ENCODE data around the gene KCNIP1.

DNA sequence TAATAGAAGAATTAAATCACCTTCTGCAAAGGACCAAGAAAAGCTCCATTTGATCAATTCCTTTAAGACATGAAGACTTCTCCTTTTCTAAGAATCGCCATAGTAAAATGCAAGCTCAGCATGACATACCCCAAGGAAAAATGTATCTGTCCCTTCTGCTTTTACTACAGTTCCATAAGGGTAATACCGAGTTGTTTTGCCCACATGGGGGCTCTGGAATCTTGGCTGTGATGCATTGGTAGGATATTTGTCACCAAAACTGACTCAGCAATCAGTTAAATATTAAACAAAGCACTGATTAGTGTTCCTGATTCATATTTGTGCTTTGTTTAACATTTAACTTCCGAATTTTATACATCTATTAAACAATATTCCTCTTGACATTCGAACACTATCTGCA is 24.3 kb upstream of the KCNIP1 start:
- TF ChIP-seq EZH2 (IDR thresholded peaks at IDR 0.05; ENCODE audit: low read length, unreplicated experiment) (no peak), EZH2phosphoT487 (IDR thresholded peaks at IDR 0.05; ENCODE audit: borderline replicate concordance, low read length) (no peak)
- TF ChIP-seq, protein P1, sequence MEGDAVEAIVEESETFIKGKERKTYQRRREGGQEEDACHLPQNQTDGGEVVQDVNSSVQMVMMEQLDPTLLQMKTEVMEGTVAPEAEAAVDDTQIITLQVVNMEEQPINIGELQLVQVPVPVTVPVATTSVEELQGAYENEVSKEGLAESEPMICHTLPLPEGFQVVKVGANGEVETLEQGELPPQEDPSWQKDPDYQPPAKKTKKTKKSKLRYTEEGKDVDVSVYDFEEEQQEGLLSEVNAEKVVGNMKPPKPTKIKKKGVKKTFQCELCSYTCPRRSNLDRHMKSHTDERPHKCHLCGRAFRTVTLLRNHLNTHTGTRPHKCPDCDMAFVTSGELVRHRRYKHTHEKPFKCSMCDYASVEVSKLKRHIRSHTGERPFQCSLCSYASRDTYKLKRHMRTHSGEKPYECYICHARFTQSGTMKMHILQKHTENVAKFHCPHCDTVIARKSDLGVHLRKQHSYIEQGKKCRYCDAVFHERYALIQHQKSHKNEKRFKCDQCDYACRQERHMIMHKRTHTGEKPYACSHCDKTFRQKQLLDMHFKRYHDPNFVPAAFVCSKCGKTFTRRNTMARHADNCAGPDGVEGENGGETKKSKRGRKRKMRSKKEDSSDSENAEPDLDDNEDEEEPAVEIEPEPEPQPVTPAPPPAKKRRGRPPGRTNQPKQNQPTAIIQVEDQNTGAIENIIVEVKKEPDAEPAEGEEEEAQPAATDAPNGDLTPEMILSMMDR (conservative IDR thresholded peaks at IDR 0.05; ENCODE audit: low read depth, low read length), result no peak

Measured in PC-3 (cell line).